GM21447 (cell line): ENCODE measurements around the gene KCNMB2.
"Not testable (repeated sequence)": the region's sequence is repeated elsewhere in the genome, so short reads cannot be mapped to it uniquely, and the experiment has no call there.

Source experiments
- ATAC-seq: cut with Tn5 transposase; IDR thresholded peaks from one replicate; pipeline ENCODE4 v1.9.1; 2021; ENCODE audit not compliant: unreplicated experiment

KCNMB2 gene

DNA sequence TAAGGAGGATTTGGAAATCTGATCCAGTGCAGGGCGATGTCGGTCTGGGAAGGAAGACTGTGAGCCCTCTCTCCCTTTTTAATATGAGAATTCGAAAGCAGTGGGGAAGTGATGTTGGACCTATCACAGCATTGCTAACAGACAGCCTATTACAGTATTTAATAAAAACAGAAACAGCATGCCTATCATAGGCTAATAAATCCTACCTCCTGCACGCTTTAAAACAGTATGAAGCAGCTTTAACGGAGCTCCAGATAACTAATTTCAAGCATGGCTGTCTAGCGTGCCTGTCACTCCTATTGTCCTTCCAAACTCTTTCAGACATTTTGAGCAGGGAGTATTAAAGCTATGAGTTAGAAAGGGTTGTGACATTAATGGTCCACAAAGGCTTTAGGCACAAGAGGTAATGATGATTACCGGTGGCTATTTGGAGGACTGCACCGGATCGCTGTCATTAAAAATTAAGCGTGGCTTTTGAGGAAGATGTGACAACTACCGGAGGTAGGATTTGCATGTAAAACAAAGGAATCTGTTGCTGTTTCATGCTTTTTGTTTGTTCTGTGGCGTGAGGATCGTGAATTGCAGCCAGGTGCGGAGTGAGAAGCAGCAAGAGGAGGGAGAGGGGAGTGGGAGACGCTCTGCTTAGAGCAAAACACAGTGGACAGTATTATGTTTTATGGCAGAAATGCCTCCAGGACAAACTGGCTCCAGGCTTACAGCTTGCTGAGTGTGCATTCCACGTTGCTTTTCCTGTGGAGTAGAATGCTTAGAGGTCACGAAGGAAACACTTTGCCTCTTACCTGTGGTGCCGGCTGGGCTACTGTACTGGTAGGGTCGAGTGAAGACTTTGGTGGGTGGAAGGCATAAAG lies at the start of gene KCNMB2:
Gene KCNMB2 (plus strand): TSS at position 226 of the 869 bp plus-strand sequence.
- no peak for ATAC-seq

DNA sequence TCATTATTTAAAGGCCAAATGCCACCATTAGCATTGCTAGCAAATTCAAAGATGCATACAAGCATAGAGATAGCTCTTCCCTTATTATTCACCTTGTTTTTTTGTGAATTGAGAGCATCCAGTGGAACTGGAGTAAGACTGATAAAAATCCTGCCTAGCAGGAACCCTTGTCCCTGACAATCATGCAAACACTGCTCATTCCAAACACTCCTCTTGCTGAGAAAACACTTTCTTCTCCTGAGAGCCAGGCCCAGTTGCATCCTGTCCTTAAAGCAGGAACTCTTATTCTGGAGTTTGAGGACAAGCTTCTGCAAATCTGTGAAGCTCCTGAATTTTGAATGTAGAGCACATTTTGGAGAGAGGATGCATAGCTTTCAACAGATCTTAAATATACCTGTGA lies 49.3 kb upstream of the KCNMB2 start:
- no peak for ATAC-seq

DNA sequence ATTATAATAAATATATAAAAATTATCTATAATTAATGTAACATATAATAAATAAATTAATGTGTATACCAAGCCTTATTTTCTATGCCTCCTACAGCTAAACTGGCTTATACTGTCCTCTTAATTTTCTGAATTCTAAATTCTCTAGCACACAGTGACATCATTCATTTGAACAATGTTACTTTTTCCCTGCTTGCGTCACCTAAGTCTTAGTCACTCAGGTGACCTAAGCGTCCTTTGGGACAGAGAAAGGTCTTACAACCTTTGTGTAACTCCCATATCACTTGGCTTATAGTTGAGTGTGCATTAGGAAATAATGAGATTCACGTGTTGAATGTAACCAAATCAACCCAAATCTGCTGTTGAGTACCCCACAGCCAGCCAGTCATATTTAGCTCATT lies 48.5 kb upstream of the KCNMB2 start:
- ATAC-seq, result no peak

DNA sequence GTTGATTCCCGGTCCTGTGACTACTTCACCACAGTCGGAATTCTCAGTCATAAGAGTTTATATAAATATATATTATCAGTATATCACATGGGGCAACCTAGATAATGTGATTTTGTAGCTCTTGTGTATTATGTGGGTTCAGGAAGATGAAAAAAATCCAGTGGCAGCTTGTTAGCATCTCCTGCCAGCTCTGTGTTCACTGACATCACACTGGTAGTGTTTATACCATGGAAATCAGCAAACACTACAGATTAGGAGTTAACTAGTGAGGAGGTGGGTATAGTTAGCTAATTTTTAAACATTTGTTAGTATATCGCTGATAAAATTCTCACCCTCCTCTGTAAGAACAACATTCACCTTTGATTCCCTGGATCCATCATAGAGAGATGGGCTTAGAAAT lies 44.5 kb upstream of the KCNMB2 start:
- ATAC-seq, result no peak

DNA sequence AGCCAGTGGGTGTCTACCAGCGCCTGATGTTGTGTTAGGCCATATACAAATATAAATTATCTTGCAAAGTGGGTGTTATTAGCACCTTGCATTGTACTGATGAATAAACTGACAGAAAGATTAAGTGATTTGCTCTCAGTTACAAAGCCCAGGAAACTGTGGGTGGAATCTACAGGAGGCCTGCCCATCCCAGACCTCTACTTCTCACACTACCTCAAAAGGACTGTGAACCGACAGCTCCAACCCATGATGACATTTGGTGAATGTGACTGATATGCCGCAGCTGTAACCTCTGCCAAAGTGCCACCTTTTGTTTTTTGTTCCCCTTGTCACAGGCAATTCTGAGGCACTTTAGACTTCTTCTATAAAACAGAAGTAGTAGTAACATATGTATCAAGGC lies 43.7 kb upstream of the KCNMB2 start:
- ATAC-seq, result no peak

DNA sequence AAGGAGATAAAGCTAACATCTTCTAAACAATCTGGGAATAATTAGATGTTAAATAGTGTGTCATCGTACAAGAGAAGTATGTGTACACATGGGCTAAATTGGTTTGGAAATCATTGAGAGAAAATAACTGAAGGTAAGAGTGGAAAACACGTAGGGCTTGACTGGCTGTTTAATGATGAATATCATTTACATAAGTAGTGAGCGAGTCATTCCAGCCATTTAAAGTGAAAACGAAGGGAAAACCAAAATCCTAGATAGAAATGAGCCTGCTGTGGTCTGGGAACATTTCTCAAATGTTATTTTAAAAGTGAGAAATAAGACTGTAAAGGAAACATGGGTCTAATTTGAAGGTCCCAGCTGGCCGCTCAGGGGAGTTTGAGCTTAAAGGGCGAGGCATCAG lies 41.9 kb upstream of the KCNMB2 start:
- ATAC-seq, result no peak

DNA sequence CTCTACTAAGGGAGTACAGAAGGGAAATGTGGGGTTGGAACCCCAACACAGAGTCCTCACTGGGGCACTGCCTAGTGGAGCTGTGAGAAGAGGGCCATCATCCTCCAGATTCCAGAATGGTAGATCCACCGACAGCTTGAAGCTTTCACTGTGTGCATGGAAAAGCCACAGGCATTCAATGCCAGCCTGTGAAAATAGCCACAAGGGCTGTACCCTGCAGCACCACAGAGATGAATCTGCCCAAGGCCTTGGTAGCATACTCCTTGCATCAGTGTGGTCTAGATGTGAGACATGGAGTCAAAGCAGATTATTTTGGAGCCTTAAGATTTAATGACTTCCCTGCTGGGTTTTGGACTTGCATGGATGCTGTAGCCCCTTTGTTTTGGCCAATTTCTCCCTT lies 39.3 kb upstream of the KCNMB2 start:
- ATAC-seq, result no peak

DNA sequence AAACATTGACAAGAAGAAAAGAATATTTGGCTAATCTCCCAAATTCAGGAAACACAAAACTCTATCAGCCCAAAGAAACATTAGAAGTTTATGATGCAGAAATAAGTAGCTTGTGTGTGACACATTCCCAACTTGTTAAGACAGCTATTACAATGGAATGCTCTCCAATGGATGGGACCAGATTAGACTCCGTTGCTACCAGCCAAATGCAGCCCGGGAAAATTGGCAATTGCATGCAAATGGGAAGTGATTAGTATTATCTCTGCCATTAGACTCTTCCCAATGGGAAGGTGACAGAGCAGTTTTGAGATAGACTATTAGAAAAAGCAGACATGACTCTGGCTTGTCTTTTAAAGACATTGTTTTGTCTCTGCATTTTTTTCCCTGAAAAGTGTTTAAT lies 37.4 kb upstream of the KCNMB2 start:
- ATAC-seq, result no peak

DNA sequence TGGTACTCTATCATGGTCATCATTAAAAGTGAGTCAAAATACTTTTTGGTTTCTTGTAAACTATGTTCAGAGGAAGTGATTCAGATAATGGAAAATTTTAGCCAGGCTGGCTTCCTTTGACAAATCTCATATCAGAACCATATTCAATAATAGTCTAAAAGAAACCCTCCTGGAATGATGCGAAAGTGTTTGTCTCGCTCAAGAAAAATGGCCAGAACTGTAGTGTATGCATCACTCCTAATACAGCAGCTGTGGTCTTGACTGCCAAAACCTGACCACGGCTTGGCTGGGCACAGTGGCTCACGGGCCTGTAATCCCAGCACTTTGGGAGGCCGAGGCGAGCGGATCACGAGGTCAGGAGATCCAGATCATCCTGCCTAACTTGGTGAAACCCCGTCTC lies 35.6 kb upstream of the KCNMB2 start:
- no peak for ATAC-seq

DNA sequence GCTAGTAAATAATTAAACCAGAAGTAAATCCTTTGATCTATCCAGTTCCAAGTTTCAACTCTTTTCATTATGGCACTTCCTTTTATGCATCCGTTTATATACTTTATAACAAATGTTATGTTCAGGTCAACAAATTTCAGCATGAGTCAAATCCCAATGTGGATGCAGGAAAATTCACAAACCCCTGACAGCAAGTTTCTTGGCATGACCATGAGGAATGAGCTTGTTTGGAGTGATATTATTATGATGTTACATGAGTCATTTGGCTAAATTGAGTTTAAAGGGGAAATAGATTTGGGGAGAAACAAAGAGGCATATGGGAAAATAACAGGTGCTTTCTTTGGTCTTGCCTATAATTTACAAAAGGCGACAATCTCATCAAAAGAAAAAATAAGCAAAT lies 32.1 kb upstream of the KCNMB2 start:
- ATAC-seq, result no peak

DNA sequence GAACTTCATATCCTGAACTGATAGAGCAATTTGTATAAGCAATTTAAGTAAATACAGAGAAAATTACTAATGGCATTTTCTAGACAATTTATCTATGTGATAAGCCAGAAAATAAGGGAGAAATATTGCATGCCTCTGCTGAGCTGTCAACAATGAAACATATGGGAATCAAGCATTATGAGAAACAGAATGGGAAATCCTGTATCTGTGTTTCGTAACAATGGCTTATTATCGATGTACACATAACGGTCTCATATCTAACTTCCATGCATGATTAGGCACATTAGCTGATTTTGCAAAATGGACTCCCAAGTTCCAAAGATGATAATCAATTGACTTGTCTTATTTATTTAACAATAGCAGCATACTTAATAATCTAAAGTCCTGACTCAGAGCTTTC lies 30.4 kb upstream of the KCNMB2 start:
- ATAC-seq, result no peak

DNA sequence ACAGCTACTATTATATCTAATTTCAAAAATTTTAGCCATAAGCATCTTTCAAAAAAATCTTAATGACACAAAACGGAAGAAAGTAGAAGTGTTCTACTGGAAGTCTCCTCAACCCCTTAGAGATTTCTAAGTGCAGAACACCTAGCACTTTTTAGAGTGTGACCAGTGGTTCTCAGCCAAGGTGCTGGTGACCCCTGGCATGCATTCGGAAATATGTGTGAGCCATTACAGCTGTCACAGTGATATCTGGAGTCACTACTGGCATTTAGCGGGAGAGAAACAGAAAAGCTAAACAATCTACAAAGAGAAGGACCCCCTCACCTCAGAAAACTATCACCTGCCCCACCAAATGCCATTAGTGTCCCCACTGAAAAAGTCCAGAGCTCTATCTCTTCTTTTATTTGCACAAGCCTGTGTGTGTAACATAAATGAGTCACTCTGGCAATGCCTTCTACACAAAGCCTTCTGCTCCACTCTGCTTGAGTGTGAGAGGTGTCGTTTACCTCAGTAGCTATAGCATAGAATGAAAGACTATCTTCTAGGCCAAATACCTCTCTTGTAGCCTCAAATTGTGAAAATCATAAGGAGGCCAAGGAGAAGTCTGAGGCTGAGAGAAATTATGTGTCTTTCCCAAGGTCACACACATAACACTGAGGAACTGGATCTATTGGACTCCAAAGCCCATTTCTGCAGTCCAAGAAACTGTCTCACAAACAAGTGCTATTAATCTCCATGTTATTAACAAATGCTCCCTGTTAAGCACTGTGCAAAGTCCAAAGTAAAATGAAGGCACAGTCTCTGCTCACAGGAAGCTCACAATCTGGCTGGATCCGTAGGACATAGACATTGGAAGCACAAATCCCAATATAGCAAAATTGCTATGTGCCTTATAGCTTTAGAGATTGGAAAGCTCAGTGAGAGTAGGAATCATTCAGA lies 28.5 kb upstream of the KCNMB2 start:
- ATAC-seq, result no peak

DNA sequence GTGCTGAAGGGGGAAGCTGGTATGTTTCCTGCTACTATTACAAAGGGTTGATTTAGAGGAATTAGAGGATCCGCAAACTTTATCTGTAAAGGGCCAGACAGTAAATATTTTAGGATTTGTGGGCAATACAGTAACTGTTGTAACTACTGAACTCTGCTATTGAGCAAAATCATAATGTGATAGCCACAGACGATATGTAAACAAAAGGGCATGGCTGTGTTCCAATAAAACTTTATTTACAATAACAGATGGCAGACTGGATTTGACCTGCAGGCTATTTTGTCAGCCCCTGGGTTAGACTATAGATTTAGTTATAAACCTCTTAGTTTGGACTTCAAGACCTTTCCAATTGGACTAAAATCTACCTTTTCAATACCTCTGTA lies 27.8 kb upstream of the KCNMB2 start:
- no peak for ATAC-seq

DNA sequence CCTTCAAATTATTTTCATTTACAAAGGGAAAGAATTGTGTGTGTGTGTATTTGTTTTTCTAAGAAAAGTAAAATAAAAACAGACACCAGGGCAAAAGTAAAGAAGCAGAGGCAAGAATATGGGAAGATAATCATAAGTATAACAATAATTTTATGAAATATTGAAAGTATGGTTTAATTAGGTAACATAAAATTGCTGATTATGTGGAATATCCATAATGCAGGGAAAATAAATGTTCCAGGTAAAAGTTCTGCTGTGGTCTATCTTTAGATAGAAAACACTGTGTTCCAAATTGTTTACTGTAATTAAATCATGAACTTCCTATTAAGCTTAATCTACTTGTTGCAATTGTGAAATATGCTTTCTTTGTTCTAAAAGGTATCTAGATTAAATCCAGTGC lies 25.7 kb upstream of the KCNMB2 start:
- ATAC-seq, result no peak

DNA sequence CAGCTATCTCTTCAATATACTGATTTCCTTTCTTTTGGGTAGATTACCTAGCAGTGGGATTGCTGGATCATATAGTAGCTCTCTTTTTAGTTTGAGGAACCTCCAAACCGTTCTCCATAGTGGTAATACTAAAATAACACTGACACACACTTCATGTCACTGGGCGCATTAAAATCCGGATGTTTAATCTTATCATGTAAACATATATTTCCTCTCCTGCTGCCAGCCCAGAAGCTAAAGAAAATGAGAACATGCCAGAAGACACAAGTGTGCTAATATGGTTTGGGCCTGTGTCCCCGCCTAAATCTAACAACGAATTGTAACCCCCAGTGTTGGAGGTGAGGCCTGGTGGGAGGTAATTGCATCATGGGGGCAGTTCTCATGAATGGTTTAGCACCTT lies 23.6 kb upstream of the KCNMB2 start:
- no peak for ATAC-seq

DNA sequence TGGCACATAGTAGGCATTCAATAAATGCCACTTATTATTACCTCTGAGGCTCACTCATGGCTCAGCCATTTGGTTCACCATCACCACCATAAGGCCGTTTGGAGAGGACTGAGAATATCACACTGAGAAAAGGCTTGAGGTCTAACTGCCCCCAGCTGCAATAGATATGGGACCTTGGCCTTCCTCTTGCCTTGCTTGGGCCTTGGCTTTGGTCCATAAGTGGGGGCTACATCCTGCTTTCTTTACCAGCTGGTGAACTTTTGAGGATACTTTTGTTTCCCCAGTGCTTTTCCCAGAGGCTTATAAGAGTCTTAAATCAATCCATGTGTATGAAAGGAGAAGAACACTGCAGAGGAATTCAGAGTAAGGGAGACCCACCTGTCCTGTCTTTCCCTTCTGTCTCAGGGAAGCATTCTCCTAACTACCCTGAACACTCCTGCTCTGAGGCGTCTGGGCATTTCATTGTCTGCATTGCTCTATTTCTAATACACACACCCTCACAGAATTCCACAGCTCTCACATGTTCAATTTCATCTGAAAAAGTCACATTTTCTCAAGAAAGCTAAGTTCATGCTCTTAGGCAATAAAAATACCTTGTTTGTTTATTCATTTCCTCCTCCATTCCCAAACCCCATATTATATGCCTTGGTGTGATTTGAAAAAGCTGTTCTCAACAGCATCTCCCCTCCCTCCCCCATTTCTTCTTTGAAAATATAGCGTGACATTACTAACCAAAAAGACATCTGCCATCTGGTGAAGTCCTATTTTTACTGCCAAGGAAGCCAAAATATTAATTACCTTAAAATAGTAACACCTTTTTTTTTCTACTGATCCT lies 22.5 kb upstream of the KCNMB2 start:
- ATAC-seq, result no peak

DNA sequence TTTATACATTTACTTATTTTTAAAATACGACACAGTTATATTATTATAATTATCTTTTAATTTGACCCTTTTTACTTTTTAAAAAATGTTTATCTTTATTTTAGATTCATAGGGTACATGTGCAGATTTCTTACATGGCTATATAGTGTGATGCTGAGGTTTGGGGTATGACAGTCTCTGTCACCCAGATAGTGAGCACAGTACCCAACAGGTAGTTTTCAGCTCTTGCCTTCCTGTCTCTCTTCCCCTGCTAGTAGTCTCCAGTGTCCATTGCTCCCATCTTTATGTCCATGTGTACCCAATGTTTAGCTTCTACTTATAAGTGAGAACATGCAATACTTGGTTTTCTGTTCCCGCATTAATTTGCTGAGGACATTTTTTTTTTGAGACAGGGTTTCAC lies 21.8 kb upstream of the KCNMB2 start:
- no peak for ATAC-seq

DNA sequence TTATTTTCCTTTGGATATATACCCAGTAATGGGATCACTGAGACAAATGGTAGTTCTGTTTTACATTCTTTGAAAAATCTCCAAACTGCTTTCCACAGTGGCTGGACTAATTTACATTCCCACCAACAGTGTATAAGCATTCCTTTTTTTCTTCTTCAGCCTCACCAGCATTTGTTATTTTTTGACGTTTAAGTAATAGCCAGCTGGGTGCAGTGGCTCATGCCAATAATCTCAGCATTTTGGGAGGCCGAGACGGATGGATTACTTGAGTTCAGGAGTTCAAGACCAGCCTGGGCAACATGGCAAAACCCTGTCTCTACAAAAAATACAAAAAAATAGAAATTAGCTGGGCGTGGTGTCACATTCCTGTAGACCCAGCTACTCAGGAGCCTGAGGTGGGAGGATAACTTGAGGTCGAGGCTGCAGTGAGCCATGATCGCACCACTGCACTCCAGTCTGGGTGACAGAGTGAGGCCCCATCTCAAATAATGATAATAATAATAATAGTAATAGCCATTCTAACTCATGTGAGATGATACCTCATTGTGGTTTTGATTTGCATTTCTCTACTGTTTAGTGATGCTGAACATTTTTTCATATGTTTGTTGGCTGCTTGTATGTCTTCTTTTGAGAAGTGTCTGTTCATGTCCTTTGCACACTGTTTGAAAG lies 21.0 kb upstream of the KCNMB2 start:
- ATAC-seq, result not testable (repeated sequence)

DNA sequence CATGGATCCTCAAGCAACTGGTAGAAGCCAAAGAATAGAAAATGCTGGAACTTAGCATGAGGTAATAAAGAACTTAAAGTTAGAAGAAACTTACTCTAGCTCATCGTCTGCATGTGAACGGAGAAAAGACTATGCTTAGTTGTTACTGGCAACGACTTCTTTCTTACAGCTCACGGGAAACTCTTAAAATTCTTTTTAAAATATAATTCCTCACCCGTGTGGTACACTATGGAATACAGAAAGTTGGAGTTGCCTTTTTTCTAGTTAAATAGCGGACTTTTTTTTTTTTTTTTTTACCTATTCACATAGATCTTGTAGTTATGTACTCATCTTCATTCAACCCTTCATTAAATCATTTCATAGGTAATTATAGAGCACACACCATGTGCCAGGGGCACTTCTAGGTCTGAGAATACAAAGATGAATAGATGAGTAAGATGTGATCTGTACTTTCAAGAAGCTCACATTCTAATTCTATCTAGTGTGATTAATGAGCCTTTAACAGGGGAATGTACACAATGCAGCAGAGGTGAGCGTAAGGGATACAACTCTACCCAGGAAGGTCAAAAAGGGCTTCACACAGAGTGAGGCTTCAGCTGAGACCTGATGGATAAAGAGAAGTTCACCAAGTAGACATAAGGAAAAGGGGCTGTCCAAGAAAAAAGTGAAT lies 18.4 kb upstream of the KCNMB2 start:
- ATAC-seq, result no peak
